KOPT-K1 (cell line): ENCODE data around the gene AMPD1.

Experiments
- H3K27ac ChIP-seq: fragments of 200-600 bp; sonication (generic); 2 replicates; pipeline ENCODE4 v1.5.1; 2016; ENCODE audit warnings: antibody characterized with exemption, mild to moderate bottlenecking, low read depth, low read length; ENCODE audit not compliant: poor library complexity, severe bottlenecking
- H3K36me3 ChIP-seq: fragments of 200-600 bp; sonication (generic); 2 replicates; pipeline ENCODE4 v1.5.1; 2017; ENCODE audit warnings: antibody characterized with exemption, mild to moderate bottlenecking, low read length, moderate library complexity; ENCODE audit not compliant: insufficient read depth
- H3K9me3 ChIP-seq: fragments of 200-600 bp; sonication (generic); 2 replicates; pipeline ENCODE4 v1.5.1; 2017; ENCODE audit warnings: antibody characterized with exemption, low read length, mild to moderate bottlenecking; ENCODE audit not compliant: insufficient read depth, poor library complexity, severe bottlenecking

Gene AMPD1

DNA sequence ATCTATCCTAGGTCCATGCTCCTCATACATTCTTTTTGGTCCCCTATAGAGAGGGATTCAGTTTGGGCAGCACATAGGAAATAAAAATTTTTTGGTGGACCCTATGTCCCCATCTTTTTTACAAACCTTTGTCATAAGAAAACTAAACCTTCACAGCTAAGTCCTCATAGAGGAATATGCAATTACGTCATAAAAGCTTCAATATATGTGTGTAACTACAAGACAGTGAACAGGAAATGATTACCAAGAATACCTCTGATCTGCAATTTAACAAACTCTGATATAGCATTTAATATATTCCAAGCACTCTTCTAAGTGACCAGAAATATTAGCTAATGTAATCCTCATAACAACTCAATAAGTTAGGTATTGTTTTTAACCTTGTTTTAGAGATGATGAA, 19.2 kb downstream of the AMPD1 start:
- Histone ChIP-seq H3K27ac (no peak overlapping the region), H3K36me3 (no peaks in the 10 kb centered on the region), H3K9me3 (no peaks in the 10 kb centered on the region)

DNA sequence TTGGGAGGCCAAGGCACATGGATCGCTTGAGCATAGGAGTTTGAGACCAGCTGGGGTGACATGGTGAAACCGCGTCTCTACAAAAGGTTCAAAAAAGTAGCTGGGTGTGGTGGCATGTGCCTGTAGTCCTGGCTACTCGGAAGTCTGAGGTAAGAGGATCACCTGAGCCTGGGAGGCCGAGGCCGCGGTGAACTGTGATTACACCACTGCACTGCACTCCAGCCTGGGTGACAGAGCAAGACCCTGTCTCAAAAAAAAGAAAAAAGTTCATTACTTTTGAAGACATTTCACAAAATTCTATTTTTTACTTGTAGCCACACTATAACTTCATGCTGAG, 23.4 kb downstream of the AMPD1 start:
- H3K9me3 ChIP-seq = no peaks in the 10 kb centered on the region
- no peak overlapping the region for H3K27ac ChIP-seq
- H3K36me3 ChIP-seq = no peaks in the 10 kb centered on the region

DNA sequence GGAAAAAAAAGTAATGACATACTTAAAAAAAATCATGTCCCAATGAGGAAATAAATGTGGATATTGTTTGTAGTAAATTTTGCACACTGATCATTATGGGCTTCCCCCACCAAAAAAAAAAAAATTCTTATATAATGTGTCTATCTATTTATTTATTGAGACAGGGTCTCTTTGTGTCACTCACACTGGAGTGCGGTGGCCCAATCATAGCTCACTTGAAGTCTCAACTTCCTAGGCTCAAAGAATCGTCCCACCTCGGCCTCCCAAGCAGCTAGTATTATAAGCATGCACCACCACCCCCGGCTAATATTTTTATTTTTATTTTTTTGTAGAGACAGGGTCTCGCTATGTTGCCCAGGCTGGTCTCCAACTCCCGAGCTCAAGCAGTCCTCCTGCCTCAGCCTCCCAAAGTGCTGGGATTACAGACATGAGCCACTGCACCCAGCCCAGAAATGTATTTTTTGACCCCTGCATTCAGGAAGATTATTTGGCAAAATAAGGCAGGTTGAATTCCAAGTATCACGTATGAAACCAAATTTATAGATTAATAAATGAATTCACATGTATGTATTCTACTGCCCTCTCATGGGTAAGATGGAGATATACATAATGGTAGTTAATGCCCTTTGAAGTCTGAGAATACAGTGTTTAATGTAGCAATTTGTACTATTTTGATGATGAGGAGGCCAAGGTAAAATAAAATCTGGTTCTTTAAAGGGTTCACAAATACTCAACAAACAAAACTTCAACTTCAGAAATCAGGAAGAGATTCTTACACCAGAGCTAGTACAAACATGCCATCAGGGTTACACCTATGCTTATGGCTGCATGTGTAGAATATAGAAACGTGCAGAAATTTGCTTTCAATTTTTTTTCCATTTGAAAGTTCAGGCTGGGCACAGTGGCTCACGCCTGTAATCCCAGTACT, 24.1 kb downstream of the AMPD1 start:
- Histone ChIP-seq H3K36me3 (no peaks in the 10 kb centered on the region), H3K9me3 (no peaks in the 10 kb centered on the region), H3K27ac (no peak overlapping the region)

DNA sequence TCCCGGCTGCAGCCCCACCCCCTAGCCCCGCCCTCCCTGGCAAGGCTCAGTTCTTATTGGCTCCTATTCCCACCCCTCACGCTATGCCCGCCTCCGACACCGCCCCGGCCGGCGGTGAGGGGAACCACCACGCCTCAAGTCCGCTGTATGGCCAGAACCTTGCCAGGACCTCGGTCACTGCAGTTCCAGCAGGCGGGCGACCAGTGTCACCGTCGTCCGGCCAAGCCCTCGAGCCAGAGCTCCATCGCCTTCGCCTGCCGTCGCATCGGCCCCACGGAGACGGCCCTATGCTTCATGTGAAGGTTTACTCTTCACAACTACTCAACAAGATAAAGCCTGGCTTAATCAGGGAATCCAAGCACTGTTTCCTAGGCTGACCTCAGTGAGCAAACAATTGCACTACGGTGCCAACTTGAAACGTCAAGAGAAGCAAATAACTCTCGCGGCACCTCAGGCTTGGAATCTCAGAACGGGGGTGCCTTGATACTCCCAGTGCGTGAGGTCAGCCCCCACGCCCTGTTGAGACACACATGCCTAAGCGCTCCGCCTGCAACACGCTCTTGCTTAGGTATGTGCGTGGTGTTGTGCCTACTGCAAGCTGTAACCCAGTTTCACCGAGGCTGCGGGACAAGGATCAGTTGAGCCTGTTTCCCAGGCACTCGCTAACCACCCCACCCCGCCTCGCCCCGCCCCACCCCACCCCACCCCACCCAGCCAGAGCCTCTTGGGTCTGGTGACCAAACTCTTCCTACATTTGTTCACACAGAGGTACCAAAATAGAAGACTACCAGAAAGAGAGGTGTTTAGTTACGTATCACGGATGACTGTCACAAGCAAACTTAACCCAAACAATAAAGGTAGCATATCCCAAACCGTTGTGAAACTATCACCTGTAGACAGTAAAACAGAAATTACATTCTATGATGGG, 25.0 kb downstream of the AMPD1 start:
- Histone ChIP-seq H3K9me3 (no peaks in the 10 kb centered on the region), H3K27ac (no peak overlapping the region)

DNA sequence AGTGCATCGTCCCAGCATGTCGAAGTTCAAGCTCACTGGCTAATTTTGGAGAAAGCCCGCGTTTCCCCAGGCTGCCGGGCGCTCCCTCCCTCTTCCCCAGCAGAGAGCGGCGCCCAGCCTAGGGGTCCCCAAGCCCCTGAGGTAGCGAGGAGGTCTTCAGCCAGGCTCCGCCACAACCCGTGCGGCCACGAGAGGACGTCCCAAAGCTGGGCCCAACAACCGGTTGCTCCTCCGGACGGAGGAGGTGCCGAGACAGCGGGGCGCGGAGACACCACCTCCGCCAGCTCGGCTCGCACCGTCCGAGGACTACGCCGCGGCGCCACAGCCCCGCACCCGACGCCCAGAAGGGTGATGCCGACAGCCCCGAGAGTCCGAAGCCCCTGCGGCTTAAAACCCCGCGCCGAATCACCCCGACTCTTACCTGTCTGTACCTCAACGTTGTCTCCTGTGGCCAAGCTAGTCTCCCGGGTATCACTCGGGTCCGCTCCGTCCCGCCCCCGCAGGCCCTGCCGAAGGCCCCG, 25.7 kb downstream of the AMPD1 start, which contains the start of gene DENND2C:
Gene DENND2C, minus strand, starts transcription at position 488 of the 521 bp plus-strand sequence. CDS start 44,065 bp downstream, outside the sequence.
- Histone ChIP-seq H3K36me3 (no peaks in the 10 kb centered on the region), H3K27ac (no peak within 1 kb of the TSS), H3K9me3 (no peaks in the 10 kb centered on the region)

More for the DNA sequence above, 25.0 kb downstream of the AMPD1 start:
- H3K36me3 ChIP-seq = no peaks in the 10 kb centered on the region

DNA sequence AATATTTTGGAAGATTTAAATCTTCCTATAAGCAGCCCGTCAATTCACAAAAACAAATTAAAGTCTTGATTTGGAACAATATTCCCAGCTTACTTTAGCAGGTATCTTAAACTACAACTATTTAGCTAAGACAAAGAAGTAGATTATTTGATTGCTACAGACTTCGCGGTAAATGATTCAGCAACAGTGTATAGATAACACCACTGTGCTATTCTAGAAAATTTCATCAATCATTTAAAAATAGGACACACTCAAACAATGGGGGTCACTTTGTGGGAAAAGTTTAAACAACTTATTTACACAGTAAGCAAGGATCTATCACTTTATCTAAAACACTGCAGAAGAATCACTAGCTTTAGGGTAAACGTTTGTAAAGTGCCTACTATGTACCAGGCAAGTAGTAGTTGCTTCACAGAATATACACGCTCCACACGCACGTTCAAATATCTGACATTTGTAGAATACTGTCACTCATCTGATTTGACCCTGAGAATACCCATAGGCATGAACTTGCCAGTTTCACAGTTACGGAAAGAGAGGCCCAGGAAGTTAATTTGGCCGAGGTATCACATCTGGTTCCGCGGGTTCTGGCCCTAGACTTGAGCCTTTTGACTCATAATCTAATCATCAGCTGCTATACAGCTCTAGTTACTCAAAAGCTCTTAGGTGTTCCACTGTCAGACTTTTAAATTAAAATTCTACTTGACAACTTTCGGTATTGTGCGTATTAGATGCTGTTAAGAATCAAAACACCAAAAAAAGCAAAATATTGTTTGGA, 26.4 kb downstream of the AMPD1 start:
- Histone ChIP-seq H3K36me3 (no peaks in the 10 kb centered on the region), H3K9me3 (no peaks in the 10 kb centered on the region), H3K27ac (no peak overlapping the region)

DNA sequence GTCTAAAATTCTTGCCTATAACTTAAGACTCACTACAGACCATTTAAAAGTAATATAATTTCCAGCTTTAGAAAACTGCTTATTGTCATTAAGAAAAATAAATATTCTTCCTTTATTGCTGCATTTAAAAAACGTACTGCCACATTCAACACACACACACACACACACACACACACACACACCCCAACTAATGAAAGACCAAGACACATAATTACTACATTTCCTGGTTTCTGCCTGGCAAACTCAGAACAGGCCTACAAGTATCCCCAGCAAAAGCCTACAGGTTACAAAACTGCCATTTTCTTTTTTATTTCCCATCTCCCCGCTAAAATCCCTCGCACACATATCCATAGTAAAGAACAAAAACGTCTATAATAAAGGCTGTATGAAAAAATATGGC, 27.0 kb downstream of the AMPD1 start:
- no peak overlapping the region for H3K27ac ChIP-seq
- no peaks in the 10 kb centered on the region for H3K9me3 ChIP-seq
- H3K36me3 ChIP-seq = no peaks in the 10 kb centered on the region

DNA sequence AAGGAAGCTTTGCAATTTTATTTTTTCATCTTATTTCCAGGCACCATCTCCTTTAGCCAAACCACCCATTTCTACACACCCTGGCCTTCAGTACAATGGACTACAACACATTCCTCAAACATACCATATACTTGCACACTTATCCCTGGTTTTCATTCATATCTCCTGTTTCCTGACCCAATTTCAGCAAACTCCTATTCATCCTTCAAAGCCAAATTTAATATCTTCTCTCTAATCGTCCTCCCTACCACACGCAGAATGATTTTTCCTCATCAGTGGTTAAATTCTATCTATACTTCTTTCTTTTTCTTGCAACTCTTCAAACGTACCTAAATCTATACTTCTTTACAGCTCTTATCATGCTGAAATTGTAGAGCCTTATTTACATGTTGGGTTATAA, 28.4 kb downstream of the AMPD1 start:
- no peak overlapping the region for H3K27ac ChIP-seq
- H3K36me3 ChIP-seq = no peaks in the 10 kb centered on the region
- H3K9me3 ChIP-seq = no peaks in the 10 kb centered on the region

DNA sequence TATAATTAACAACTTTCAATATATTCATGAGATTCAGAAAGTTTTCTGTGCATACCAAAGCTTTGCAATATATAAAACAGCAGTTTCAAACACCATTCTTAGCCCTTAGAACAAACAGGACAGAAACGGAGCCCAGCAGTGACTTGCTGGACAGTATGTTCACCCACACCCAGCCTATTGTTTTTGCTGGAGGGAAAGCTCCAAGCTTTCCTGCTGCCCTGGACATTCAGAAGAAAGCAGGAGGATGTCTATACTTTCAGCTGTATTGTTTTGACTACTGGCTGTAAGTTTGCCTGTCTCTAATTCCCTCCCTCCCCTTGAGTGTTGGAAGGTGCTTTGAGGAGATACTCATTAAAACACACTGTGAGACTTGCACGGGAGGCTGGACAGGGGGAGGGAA, 35.1 kb downstream of the AMPD1 start:
- no peak overlapping the region for H3K27ac ChIP-seq
- H3K9me3 ChIP-seq = no peaks in the 10 kb centered on the region
- no peaks in the 10 kb centered on the region for H3K36me3 ChIP-seq

DNA sequence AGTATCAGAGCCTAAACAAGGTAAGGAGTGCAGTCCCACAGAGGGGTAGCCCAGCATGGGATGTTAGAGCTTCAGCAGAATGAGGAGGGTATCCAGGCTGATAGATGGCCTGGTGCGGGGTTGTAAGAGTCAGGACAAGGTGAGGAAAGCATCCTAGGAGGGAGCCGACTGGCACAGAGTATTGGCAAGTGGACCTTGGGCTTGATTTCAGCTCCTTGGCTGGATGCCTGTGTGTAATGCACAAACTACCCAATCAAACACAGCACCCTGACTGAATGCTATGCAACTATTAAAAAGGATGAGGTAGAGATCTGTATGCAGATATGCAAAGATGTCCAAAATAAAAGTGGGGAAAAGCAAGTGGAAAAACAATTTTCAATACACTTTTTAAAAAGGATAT, 43.5 kb downstream of the AMPD1 start:
- Histone ChIP-seq H3K36me3 (no peaks in the 10 kb centered on the region), H3K27ac (no peak overlapping the region), H3K9me3 (no peaks in the 10 kb centered on the region)

DNA sequence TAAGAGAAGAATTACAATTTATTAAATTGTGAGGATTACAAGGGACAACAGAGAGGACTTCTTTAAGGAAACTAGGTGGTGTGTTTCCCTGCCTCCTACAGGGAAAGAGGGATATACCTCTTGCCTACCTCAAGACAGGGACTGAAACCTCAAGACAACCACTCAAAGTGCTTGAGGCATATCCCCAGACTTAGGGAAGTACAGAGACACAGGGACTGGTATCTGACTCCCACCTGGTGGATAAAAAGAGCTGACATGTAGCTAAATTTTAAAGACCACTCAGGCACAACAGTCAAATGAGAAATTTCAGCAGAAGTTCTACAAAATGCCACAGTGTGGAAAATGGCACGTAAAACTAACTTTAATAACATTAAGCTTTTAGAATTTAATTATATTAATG, 46.8 kb downstream of the AMPD1 start:
- H3K9me3 ChIP-seq = no peaks in the 10 kb centered on the region
- H3K27ac ChIP-seq = no peak overlapping the region
- H3K36me3 ChIP-seq = no peaks in the 10 kb centered on the region

DNA sequence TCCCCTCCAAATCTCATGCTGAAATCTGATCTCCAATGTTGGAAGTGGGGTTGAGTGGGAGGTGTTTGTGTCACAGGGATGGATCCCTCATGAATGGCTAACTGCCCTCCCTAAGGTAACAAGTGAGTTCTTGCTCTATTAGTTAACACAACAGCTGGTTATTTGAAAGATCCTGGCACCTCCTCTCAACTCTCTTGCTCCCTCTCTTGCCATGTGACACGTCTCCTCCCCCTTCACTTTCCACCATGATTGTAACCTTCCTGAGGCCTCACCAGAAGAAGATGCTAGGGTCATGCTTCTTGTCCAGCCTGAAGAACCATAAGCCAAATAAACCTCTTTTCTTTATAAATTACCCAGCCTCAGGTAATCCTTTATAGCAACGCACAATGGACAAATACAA, 54.0 kb downstream of the AMPD1 start:
- Histone ChIP-seq H3K9me3 (no peaks in the 10 kb centered on the region), H3K27ac (no peak overlapping the region), H3K36me3 (no peaks in the 10 kb centered on the region)

DNA sequence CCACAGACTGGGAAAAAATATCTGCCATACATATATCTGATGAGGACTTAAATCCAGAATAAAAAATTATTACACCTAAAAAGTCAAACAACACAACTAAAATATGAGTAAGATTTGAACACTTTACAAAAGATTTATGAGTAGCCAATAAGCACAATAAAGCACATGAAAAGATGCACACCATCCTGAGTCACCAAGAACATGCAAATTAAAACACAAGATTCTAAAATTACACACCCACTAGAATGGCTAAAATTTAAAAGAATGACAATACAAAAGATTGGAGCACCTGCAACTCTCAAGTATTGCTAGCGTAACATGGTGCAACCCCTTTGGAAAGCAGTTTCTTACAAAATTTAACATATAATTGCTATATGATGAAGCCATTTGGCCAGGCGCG, 56.4 kb downstream of the AMPD1 start:
- no peaks in the 10 kb centered on the region for H3K36me3 ChIP-seq
- H3K27ac ChIP-seq = no peak overlapping the region
- H3K9me3 ChIP-seq = no peaks in the 10 kb centered on the region

DNA sequence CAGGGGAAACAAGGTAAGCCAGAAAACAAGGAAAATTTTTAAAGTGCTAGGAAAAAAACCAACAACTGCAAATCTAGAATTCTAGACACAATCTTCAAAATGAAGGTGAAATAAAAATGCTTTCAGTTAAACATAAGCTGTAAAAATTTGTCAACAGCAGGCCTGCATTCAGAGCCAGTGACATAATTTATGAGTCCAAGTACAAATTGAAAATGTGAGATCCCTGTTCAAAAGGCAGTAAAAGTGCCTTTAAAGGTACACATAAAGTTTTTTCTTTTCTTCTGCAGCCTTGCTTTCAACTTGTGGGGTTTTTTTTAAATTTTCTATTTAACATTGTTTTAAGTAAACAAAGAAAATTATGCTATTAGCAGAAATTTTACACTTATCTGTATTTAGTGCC, 62.9 kb downstream of the AMPD1 start:
- Histone ChIP-seq H3K36me3 (no peaks in the 10 kb centered on the region), H3K27ac (no peak overlapping the region), H3K9me3 (no peaks in the 10 kb centered on the region)
